ENCODE measurements around the gene OTULIN.

DNA sequence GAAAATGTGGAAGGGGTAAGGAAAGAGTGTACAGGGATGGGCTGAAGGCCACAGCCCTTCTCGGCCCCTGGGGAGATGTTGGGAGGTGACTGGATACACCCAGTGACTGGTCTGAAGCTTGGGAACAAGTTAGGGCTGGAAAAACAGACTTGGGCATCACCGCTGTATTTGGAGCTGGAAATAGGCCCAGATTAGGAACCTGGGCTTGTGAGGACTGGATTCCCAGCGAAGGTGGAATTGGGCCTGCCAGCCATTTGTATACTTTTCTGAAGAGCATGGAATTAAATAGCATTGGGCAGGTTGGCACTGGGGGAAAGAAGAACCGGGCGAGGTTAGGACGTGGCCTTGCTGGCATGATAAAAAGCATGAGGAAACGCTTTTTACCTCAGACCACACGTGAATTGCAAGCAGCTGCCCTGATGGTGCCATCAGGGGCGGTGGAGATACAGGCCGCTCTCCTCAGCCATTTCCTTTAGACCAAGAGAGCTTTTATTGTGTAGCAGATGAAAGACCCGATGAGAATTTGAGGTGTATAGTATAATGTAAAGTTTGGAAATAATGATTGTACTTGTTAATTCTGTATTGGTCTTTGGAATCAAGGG, 37.8 kb downstream of the OTULIN start:
- TF ChIP-seq, protein P1, sequence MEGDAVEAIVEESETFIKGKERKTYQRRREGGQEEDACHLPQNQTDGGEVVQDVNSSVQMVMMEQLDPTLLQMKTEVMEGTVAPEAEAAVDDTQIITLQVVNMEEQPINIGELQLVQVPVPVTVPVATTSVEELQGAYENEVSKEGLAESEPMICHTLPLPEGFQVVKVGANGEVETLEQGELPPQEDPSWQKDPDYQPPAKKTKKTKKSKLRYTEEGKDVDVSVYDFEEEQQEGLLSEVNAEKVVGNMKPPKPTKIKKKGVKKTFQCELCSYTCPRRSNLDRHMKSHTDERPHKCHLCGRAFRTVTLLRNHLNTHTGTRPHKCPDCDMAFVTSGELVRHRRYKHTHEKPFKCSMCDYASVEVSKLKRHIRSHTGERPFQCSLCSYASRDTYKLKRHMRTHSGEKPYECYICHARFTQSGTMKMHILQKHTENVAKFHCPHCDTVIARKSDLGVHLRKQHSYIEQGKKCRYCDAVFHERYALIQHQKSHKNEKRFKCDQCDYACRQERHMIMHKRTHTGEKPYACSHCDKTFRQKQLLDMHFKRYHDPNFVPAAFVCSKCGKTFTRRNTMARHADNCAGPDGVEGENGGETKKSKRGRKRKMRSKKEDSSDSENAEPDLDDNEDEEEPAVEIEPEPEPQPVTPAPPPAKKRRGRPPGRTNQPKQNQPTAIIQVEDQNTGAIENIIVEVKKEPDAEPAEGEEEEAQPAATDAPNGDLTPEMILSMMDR (conservative IDR thresholded peaks at IDR 0.05; ENCODE audit: low read length) = no peak
- no peak for TF ChIP-seq EZH2phosphoT487 (IDR thresholded peaks at IDR 0.05; ENCODE audit: borderline replicate concordance, low read depth, low read length)
